Activated effector memory CD4-positive, alpha-beta T cell treated with Interleukin-2 at 50 U/mL for 16 hours (primary cell): ENCODE data around the gene LPAR2.

Source experiments
- DNase-seq: peaks from one replicate; pipeline ENCODE4 v3.0.0-alpha.2; 2020

The LPAR2 gene

DNA sequence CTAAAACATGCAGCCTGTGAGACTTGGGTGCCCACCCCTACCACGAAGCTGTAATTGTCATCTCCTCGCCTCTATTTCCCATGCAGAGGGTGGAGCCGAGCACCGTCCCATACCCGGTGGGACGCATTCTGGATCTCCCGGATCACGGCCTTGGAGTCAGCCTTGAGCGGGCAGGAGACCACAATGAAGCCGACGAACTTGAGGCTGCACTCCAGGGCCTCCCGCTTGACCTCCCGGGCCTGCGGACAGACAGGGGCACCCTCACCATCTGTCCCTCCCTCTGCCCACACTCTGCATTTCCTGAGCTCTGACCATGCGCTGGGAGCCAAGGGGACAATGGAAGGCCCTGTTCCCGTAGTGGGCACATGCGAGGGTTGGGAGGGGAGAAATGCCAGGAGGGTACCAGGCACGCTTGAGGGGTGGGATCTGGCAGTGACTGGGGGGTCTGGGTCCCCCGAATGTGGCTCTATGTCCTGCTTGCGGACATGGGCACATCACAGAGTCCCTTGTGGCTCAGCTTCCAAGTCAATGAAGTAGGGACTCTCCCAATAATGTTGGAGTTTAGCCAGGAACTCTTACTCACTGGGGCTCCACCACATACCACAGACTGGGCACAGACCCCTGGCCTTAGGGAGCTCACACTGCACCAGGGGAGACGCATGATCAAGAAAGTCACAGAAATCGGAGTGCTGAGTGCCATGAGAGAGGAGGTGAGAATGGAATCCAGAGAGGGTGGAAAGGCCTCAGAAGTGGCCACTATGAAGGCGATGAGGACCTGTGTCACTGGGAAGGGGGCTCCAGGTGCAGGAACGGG lies 24.7 kb upstream of the LPAR2 start:
- no peak for DNase-seq

DNA sequence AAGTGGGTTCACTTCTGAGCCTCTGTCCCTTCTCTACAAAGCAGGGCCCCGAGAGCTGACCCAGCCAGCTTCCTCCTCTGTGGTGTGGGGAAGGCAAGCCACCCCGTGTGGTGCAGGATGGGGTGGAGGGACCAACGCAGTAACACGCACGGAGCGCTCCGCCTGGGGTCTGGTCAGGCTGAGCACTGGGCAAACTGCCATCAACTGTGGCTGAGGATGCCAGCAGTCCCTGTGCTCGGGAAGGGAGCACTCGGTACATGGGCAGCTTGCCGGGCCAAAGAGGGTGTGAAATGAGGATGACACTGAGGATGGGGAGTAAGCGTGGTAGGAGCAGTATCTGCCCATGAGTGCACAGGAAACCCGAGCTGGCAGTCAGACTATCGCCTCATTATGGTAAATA lies 23.1 kb upstream of the LPAR2 start:
- no peak for DNase-seq

DNA sequence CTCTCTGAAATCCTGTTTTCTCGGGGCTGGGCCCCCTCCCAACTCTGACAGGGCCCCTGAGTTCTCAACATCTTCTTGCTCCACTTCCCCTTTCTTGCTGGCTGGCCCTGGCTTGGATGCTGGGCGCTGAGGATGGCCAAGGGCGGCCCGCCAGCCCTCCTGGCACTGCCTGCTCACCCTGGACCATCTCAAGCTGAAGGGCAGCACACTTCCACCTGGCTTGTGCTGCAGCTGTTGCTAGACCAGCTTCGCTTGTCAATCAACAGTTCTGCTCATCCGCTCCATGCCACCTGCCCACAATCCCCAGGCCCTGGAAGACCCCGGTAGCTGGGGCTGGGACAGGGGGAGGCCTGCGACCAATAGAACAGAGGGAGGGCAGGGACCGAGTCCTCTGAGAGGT lies 22.3 kb upstream of the LPAR2 start:
- DNase-seq = no peak

DNA sequence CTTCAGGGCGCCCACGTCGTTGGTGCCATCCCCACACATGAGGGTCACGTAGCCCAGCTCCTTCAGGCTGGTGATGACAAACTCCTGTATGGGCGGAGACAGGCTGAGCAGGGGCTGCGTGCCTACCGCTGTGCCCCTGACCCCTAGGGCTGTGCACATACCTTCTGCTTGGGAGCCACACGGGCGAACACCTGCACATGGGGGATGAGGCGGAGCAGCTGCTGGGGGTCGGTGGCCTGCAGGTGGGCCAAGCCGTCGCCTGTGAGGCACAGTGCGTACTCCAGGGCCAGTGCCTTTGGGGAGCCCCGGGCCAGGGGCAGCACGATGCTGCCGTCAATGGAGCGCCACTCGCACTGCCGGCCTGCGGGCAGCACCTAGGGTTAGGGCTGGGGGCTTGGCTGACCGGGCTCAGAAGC lies 21.6 kb upstream of the LPAR2 start:
- no peak for DNase-seq

DNA sequence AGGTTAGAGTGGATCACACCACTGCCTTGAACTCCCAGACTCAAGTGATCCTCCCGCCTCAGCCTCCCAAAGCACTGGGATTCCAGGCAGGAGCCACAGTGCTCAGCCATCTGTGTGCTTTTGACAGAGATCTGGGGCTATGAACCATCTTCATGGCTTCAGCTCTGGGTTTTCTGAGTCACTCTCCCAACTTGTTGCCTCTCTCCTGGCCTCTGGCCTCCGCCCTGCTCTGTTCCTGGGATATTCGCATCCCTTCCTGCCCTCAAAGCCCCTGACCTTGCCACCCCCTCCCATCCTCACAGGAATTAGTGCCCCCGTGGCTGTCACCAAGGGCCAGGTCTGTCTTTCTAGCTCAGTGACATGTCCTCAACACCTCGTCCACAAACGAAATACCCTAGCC lies 21.1 kb upstream of the LPAR2 start:
- DNase-seq = no peak

DNA sequence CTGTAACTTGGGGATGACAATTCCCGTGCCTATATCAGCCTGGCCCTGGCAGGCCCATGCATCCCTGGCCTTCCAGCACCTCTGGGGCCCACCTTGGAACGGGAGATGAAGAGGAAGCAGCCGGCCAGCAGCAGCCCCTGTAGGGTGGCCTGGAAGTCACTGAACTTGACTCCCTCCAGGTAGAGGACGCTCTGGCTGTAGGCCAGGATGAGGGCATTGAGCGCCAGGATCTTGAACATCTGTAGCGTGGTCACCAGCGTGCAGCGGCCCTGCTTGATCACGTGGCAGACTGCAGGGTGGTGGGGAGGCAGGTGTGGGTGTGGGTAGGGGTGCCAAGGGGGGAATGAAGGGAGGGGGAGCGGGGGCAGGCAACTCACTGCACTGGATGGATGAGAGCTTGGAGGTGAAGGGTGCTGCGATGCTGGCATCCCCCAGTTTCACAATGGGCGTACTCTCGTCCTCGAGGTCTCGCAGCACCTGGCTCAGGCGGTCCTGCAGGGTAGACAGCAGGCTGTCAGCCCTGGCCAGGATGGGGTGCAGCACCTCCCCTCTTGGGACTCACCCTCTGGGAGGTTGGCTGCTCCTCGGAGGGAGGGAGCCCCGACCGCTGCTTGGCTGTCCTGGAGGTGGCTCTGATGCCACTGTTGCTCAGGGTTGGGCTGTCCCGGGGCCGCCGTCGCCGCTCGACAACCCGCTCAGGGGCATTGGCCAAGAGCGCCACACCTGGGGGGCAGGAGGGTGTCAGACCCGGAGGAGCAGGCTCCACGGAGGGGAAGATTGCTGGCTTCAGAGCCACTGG lies 19.2 kb upstream of the LPAR2 start:
- DNase-seq = no peak

DNA sequence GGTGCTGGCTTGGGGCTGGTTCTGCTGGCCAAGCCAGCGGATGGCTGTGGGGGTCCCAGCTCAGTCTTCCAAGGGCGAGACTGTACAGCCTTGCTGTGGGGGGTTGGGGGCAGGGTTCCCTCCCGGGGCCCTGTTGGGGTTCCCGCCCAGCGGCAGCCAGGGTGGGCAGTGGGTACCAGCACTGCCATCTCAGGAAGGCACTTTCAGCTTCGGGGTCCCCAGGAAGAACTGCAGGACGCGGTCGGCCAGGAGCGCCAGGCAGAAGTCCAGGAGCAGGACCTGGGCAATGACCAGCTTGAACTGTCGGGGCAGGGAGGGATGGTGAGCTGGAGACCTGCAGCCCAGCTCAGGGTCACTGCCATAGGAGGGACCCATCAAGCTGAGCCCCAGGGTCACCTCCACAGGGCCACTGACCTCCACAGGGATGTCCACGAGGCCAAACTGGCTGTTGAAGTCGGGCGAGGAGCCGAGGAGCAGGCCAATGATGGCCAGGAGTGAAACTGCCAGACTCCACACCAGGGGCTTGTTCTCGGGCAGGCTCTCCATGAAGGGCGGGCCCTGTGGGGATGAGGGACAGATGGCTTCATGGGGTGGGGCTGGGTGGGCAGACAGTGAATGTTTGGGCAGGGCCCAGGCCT lies 17.3 kb upstream of the LPAR2 start:
- DNase-seq = no peak

DNA sequence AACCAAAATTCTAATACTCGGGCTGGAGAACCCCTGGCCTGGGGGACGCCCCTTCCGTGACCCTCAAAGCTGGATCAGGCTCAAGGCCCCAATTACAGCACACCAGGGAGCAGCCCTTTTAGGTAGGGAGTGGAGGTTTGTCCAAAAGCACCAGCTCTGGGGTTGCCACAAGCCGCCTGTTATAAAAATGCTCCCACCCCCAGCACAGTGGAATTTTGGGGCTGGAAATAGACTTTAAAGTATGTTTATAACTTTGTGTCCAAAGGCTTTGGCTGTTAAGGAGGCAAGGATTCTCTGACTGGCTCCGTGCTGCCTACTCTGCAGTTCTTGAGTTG lies 16.0 kb upstream of the LPAR2 start:
- no peak for DNase-seq

DNA sequence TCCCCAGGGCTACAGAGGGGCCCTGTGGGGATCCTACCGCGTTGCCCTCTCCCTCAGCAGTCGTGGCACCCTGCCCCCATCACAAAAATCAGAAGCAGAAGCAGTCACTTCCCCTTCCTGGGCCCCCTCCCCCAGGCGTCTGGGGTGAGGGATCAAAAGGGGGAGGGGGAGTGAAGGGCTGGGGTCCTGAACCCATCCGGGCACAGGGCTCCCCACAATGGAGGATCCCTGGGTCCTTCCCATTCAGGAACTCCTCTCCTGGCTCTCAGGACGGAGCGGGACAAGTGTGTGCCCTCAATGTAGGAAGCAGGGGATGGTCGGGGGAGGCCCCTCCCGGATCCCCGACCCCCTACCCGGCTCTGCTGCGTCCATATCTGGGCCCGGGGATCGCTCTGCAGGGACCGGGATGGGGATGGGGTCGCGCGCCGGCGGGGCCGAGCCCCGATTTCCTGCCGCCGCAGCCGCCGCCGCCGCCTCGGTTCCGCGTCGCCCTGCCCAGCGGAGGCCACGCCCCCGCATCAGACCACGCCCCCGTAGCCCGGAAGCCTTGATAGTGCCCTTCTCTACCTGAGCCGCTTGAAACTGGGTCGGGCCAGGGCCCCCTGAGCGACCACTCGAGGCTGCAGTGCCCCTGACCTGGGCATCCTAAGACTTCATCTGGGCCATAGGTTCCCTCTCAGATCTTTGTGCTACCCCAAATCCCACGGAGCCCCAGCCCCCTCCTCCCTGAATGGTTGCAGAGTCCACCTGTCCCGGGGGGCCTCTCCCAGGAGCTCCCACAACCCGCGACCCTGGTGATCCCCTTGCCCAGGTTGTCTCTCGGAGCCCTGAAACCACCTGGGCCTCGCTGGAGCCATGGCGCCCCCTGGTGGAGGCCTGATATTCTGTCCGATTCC lies 15.4 kb upstream of the LPAR2 start, which contains the start of gene GMIP:
GMIP (minus strand) TSS at position 500 of the 896 bp plus-strand sequence; CDS start at position 372, 128 bp downstream.
- DNase-seq = peak; percentile 84

DNA sequence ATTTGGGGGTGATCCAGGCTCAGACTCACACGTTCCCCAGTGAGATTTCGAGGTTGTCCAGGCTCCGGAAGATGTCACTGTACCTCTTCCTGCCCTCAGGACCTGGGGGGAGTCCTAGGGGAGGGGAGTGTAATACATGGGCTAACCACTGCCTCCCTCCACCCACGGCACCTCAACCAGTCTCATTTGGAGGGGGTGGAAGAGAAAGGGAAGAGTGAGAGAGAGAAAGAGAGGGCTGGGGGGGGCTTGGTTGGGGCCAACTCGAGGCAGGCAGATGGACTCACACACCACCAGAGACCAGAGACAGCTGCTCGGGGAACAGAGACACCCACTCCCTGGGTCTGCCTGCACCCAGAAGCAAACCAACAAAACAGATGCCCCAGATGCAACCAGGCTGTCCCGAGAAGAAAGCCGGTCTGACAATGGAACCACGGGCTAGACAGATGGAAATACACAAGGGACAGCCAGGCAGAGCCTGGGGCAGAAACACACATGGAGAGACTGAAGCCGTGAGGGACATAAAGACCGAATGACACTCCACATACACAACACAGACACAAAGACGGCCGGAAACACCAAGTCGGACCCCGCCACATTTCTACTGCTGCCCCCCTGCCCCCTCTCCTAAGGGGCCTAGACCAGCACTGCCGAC lies 14.6 kb upstream of the LPAR2 start:
- peak; percentile 33 for DNase-seq

DNA sequence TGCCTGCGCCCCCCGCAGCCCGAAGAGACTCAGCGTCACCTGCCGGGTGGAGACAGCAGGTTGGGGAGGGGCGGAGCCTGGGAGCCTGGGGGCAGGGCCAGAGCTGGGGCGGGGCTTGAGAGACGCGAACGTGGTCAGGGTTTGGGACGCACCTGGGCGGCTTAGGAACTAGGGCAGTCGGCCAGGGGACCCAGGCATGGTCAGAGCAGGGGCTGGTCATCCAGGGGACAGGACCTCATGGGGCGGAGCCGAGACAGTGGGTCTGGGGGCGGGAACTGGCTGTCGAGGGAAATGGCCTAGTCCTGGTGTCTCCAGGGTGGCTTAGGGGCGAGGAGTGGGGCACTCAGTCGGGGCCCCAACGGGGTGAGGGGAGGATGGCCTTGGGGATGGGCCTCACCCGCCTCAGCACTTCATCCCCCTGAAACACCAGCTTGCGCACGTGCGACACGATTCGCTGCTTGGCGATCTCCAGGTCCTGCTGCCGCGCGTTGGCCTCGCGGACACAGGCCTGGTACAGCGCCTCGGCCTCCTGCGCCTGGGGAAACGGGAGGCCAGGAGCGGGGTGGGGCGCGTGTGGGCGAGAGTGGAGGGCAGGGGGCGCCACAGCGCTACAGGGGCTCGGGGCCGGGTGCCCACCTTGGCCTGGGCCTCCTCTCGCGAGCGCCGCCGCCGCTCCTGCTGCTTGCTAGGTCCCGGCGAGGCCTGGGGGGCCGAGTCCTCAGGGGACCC lies 9.7 kb upstream of the LPAR2 start:
- DNase-seq = no peak

DNA sequence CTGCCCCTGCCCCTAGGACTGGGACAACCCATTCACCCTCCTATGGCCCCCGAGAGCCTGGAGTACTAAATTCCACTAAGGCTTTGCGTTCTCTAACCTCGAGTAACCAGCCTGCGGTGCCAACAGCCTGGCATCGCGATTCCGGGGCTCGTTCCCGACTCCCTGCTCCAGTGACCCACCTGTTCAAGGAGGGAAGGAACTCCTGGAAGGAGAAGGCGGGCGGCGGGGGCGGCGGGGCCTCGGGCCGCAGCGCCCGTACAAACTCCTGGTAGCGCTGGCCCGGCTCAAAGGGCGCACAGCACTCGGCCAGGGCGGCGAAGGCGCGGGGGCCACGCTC lies 9.1 kb upstream of the LPAR2 start:
- DNase-seq = no peak

DNA sequence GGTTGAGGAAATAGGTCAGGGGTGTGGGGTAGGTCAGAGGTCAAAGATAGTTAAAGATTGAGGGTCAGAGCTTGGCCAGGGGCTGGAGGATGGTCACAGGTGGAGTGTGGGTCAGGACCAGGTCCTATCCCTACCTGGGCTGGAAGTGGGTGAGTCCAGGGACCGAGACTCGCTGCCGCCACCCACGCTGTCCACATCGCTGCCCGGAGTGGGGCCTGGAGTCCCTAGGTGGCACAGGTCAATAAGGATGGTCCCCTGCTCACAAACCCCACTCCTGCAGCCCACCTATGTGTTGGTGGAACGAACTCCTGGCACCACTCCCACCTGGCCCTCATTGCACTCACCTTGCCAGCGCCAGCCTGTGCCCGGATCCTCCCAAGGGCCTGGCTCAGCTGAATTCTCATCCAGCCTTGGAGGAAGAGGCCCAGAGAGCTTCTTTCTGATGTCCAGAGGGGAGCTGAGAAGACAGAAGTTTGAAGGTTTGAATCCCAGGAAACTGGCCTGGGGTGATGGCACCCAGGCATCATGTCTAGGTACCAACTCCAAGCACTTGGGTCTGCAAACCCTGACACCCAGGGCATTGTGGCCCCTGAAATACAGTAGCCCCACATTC lies 8.7 kb upstream of the LPAR2 start:
- no peak for DNase-seq

DNA sequence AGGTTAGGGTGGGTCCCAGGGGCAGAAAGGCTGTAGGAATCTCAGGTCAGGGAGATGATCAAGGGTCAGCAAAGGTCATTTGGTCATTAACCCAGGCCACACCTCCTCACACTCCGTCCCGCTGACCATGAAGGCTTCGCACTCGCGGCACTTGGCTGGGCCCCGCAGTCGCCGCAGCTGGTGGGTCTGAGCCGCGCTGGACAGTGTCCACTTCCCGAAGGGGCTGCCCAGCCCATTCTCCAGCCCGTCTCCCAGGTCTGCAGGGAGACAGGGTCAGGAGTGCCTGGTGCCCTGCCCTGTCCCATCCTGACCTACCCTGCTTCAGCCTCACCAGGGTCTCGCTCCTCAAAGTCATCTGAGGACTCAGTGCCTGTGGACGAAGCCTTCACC lies 7.3 kb upstream of the LPAR2 start:
- DNase-seq = no peak

DNA sequence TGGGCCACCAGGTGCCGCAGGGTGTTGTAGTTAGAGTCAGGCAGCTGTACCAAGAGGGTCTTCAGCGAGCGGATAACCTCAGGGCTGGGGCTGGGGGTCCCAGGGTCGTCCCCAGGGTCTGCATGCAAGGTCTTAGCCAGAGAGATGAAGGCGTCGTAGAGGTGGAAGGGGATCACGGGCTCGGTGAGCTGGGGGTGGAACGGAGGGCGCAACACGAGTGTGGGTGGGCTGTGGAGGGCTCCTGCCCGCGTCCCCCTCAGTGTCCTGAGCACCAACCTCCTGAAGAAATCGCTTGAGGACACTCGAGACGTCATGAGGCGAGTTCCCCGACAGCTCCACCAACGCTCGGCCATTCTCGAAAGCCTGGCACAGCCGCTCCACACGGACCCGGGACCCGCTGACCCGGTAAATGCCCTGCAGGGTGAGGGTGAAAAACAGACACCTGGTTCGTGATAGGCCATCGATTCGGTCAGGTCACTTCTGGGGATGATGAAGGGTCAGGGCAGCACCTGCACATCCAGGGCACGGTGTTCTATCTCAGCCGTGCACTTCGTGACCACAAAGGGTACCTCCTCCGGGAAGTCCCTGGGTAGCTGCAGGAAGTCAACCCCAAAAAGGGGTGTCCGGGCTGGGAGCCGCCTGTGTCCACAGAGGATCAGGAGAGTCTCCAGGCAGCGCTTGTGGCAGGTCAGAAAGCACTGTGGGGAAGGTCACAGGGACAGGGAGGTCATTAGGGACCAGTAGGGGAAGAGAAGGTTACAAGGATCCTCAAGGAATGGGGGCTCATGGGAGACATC lies 6.7 kb upstream of the LPAR2 start:
- DNase-seq = no peak

DNA sequence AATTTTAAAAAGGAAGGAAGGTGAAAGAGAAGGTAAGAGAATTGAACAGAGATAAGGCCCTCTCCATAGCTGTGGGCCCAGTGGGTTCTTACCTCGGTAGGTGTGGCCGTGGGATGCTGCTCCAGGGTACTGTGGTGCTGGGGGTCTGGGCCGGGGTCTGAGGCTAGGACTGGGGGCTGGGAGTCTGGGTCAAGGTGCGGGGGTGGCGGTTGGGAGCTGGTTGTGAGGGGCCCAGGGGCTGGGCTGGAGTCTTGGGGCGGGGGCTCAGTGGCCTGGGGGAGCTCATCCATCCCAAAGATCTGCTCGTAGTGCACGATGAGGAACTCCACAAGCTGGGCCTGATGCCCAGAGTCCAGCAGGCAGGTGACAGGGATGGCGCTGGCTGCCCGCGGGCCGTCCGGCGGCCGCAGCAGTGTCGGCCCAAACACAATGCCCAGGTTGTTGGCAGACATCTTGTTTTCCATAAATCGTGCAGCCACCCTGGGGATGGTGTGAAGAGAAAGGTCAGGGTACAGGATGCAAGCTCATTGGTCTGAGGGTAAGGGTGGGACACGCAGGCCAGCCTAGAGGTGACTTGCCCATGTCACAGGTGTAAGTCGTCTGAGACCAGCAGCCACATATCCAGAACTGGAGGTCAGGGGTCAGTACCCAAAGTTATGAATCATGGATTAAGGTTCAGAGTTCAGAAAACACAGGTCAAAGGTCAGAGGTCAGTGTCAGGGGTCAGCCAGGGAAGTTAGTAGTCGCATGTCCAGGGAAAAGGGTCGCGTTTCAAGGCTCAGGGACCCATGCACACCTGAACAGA lies 5.9 kb upstream of the LPAR2 start:
- DNase-seq = no peak

DNA sequence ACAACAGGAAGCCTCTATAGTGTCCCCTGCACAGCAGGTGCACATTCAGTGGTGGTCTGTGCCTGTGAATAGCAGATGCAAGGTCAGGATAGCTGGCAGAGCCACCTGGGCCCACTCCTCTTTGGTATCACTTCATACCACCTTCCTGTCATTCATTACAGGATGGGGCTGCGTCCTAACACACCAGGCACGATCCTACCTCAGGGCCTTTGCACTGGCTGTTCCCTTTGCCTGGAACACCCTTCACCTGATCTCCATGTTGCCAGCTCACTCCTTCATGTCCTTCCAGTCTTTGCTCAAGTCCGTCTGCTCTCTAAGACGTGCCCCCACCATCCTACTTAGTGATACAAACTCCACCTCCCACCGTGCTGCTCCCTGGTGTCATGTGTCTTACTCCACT lies 4.6 kb upstream of the LPAR2 start:
- no peak for DNase-seq

DNA sequence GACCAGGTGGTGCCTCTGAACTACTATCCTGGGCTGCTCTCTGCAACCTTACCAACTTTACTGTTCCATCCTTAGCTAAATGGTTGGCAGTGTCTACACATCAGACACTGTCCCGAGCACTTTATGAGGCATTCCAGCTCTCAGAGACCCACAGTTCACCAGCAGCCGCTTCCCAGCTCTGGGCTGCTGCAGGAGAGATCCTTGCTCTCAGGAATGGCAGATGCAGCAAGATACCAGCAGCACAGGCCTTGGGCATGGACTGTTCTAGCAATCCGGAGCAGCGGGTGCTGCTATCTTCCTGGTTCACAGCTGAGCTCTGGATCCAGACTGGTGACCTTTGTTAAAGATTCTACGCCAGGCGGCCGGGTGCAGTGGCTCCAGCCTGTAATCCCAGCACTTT lies 3.3 kb upstream of the LPAR2 start:
- DNase-seq = no peak

DNA sequence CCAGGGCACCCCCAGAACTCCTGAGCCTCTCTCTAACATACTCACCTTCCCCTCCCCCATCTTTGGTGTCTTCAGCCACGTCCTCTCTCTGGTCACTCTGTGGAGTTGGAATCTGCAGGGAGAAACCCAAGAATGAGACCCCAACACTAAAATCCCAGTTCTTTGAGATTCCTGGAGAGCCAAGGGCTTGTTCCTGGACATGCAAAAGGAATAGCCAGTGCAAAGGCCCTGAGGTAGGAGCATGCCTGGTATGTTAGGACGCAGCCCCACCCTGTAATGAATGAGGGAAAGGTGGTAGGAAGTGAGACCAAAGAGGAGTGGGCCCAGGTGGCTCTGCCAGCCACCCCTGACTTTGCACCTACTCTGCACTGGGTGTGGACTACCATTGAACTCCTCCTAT lies 2.4 kb upstream of the LPAR2 start:
- no peak for DNase-seq

DNA sequence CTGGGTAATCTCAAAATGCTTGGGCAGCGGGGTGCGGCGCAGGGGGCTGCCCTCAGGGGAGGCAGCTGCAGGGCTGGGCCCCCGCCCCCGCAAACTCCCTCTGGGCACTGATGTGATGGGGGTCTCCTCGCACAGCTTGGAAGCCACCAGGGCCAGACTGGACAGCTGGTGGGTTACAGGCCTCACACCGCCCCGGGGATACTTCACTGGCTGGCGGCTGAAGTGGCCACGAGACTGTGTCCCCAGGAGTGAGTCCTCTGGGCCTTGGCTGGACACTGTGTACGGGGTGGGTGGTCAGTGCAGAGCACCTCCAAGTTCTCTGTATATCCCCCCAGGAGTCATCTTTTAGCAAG lies 2.0 kb upstream of the LPAR2 start:
- no peak for DNase-seq
